Heart right ventricle (tissue), 16 donors: ENCODE results near the gene LINGO1. TPM values are rescaled to one million over a fixed set of nuclear protein-coding genes. Genes with fewer than 3 reads are reported as not detected.

Source experiments
- ATAC-seq, 8 donors: fragments of 200-7000 bp; cut with Tn5 transposase; one replicate each; pipeline ENCODE4 v1.9.1; 2020; ENCODE audit warnings: mild to moderate bottlenecking in 8 of 8, moderate library complexity in 8 of 8, moderate number of reproducible peaks in 1 of 8
- DNase-seq, 2 donors: peaks; one replicate each; pipeline ENCODE4 v3.0.0-alpha.2; 2020
- H3K27ac ChIP-seq, 10 donors: fragments of 200-600 bp; sonication (generic) in 2 of 10; one replicate each; pipeline versions ENCODE4 v1.5.0 to v1.8.0; 2020 to 2022; ENCODE audit warnings: mild to moderate bottlenecking in 3 of 10
- H3K27me3 ChIP-seq, 7 donors: fragments of 200-600 bp; one replicate each; pipeline ENCODE4 v1.8.0; 2021 to 2022; ENCODE audit warnings: mild to moderate bottlenecking in 2 of 7
- H3K36me3 ChIP-seq, 9 donors: fragments of 200-600 bp; sonication (generic) in 1 of 9; one replicate each; pipeline versions ENCODE4 v1.5.0 to v1.8.0; 2020 to 2022; ENCODE audit warnings: mild to moderate bottlenecking in 2 of 9
- H3K4me1 ChIP-seq, 9 donors: fragments of 200-600 bp; sonication (generic) in 1 of 9; one replicate each; pipeline versions ENCODE4 v1.5.0 to v1.8.0; 2020 to 2022; ENCODE audit warnings: mild to moderate bottlenecking in 4 of 9
- H3K4me3 ChIP-seq, 10 donors: fragments of 200-600 bp; sonication (generic) in 2 of 10; one replicate each; pipeline versions ENCODE4 v1.5.0 to v1.8.0; 2020 to 2022; ENCODE audit warnings: mild to moderate bottlenecking in 7 of 10, moderate library complexity in 2 of 10
- H3K9me3 ChIP-seq, 11 donors: fragments of 200-600 bp in 10 of 11; sonication (generic) in 2 of 11; one replicate each; pipeline versions ENCODE4 v1.5.0 to v1.8.0; 2013 to 2022; ENCODE audit warnings: mild to moderate bottlenecking in 2 of 11, control low read depth in 1 of 11, moderate library complexity in 1 of 11
- CTCF ChIP-seq, 9 donors: fragments of 200-600 bp; sonication (generic) in 2 of 9; IDR thresholded peaks; one replicate each; pipeline versions ENCODE4 v1.5.0 to v1.8.0; 2021 to 2022; ENCODE audit warnings: antibody characterized with exemption in 9 of 9, mild to moderate bottlenecking in 5 of 9, moderate library complexity in 1 of 9
- WGBS, 2 donors: extraction: QIAGEN DNeasy Blood & Tissue Kit; methylation state at CpG; one replicate each; pipeline ENCODE4 v1.1.7; 2013; ENCODE audit warnings: inconsistent platforms in 1 of 2; 5-methylcytosine and 5-hydroxymethylcytosine counted together
- intact Hi-C, 10 donors: fragments of 100-400 bp; cut with DNase I; formaldehyde crosslinking; loops; one replicate each; pipeline versions ENCODE4 v1.11.1 to v1.14.2; 2022
- polyA plus RNA-seq, 2 donors: library from polyadenylated mRNA; stranded (reverse); fragments of 200-250 nt; gene quantifications; one replicate each; pipeline ENCODE4 v1.2.3, GENCODE V29; 2013
- total RNA-seq, 10 donors: library from RNA; stranded (reverse); fragmentation: NEBNext Ultra II Directional in 3 of 10; extraction: Animal tissue kit (Norgen Biotek cat#: 25700) in 3 of 10; gene quantifications; one replicate each; pipeline versions ENCODE4 v1.2.1 to v1.2.4, GENCODE V29; 2021 to 2023
- donor health status: Arrhythmogenic right ventricular cardiomyopathy.
- donor health status: ischemic (EF 13 %, LVEDD 7.1; RV severe dilation, severe dysfunction).
- donor health status: healthy with polysubstance abuse.
- donor health status: DM: no; HTN: yes; CAD: no.
- donor health status: DM: no; HTN: no; CAD: no.
- donor health status: ischemic (EF 25% LVEDD 6.9; RV normal size, moderate dysfunction).
- donor health status: ischemic (EF 25% LVEDD 5.7; RV mildly dilated, moderate dysfunction).
- donor health status: healthy.
- donor health status: DM: yes; HTN: yes; CAD: no.
- donor health status: Ischemic cardiomyopathy.
- donor health status: ischemic (EF 35%, LVEDD 5.7; RV mildly dilated, moderate dysfunction).
- donor health status: nonischemic (EF 11% LVEDD 7.7; RV severe dilation, severe dysfunction).
- donor health status: DM: yes; HTN: yes; CAD: no.
- donor health status: PGD.
- donor health status: ischemic (EF 29% LVEDD 5.4; RV normal size, mild dysfunction).
- donor health status: nonischemic (EF 23%, LVEDD 6.1; RV moderate dilation, normal function).

The LINGO1 gene
- total and polyA plus RNA-seq, 12 donors: 0.70 to 2.7 (median 1.3) TPM

DNA sequence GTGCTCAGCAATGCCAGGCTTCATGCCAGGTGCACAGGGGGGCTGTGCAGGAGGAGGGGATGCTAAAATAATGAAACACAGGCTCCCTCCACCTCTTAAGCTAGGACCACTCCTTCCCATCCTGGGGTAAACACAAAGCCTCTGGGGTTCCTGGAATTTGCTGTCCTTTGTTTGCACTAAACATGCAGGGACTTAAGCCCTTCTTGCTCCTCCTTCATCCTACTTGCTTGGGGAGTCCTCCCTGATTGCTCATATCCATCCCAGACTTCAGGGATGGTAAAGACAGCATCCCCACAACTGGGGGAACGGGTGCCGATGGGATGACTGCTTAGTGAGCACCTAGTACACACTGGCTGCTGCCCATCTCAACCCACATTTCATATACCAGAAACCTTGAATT is 5.1 kb downstream of the LINGO1 start:
- H3K9me3 ChIP-seq: no peaks in the 10 kb centered on the region
- peaks cover 0 to 24% (median 10%) of the 10 kb centered on the region in 9 donors for H3K4me1 ChIP-seq
- H3K4me3 ChIP-seq: no peak overlapping the region
- WGBS, 2 donors: 92 to 100% methylated on average over 2 of the region's 2 CpGs
- H3K36me3 ChIP-seq: no peaks in the 10 kb centered on the region
- intact Hi-C loops: no loop called here
- H3K27me3 ChIP-seq: peaks cover 0 to 31% (median 12%) of the 10 kb centered on the region in 7 donors
- TF ChIP-seq CTCF (IDR thresholded peaks at IDR 0.05): no peak
- H3K27ac ChIP-seq: no peak overlapping the region
- DNase-seq (no peak), ATAC-seq (no peak)

DNA sequence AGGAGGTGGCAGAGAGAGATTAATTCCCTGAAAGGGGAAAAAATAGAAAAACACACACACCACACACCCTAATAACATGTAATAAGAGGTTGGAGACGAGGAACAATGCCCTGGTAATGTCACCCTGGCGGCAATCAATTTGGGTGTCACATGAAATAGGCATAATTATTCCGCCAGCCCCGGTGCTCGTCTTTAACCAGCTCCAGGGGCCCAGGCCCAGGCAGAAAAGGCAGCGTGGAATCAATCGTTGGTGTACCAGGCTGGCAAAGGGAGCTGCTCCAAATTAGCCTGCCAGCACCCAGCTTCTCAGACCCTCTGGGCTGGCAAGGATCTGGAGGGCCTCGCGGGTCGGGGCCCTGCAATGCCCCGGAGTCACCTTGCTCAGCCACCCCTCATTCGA is 5.6 kb downstream of the LINGO1 start:
- no peak for TF ChIP-seq CTCF (IDR thresholded peaks at IDR 0.05)
- H3K4me3 ChIP-seq: no peak overlapping the region
- H3K4me1 ChIP-seq: peaks cover 0 to 27% (median 9%) of the 10 kb centered on the region in 9 donors
- intact Hi-C loops: no loop called here
- WGBS, 2 donors: 83 to 84% methylated on average over 12 of the region's 12 CpGs
- H3K36me3 ChIP-seq: no peaks in the 10 kb centered on the region
- peaks cover 0 to 29% (median 10%) of the 10 kb centered on the region in 7 donors for H3K27me3 ChIP-seq
- ATAC-seq: no peak
- DNase-seq: no peak
- H3K27ac ChIP-seq: no peak overlapping the region
- no peaks in the 10 kb centered on the region for H3K9me3 ChIP-seq

- intact Hi-C loops: no loop called here
- no peak for TF ChIP-seq CTCF (IDR thresholded peaks at IDR 0.05)
- no peak overlapping the region for H3K4me3 ChIP-seq
- H3K9me3 ChIP-seq: no peaks in the 10 kb centered on the region
- peaks cover 0 to 18% (median 0%) of the 10 kb centered on the region in 7 donors for H3K27me3 ChIP-seq
- no peak overlapping the region for H3K27ac ChIP-seq
- H3K4me1 ChIP-seq: peaks cover 0 to 16% (median 2%) of the 10 kb centered on the region in 9 donors
- ATAC-seq (no peak), DNase-seq (no peak)
- H3K36me3 ChIP-seq: no peaks in the 10 kb centered on the region
- 95 to 97% methylated on average over 3 of the region's 3 CpGs for WGBS, 2 donors
Measured at GRCh38 chr15:77626002-77626401, 6.7 kb downstream of the LINGO1 start.

GRCh38 chr15:77625376-77625775 is 7.3 kb downstream of the LINGO1 start:
- H3K4me1 ChIP-seq: peaks cover 0 to 13% (median 0%) of the 10 kb centered on the region in 9 donors
- H3K36me3 ChIP-seq: no peaks in the 10 kb centered on the region
- no peak for DNase-seq
- 95 to 99% methylated on average over 3 of the region's 3 CpGs for WGBS, 2 donors
- H3K4me3 ChIP-seq: no peak overlapping the region
- H3K27ac ChIP-seq: no peak overlapping the region
- peaks cover 0 to 12% (median 0%) of the 10 kb centered on the region in 7 donors for H3K27me3 ChIP-seq
- ATAC-seq: no peak
- TF ChIP-seq CTCF (IDR thresholded peaks at IDR 0.05): no peak
- intact Hi-C loops: no loop called here
- no peaks in the 10 kb centered on the region for H3K9me3 ChIP-seq
